SK-N-MC (cell line): Measurements from ENCODE around the gene ANKFN1.

Experiments
- EZH2 ChIP-seq: fragments of 200-600 bp; sonication (generic); IDR thresholded peaks from one replicate; pipeline ENCODE4 v1.6.1; 2017; ENCODE audit warnings: antibody characterized with exemption
- FOXP2 ChIP-seq: optimal IDR thresholded peaks from 2 replicates; pipeline ENCODE3; 2011; ENCODE audit warnings: mild to moderate bottlenecking, moderate library complexity; ENCODE audit not compliant: insufficient read depth; ENCODE audit errors: extremely low read length, control extremely low read depth
- POLR2AphosphoS5 ChIP-seq: IDR thresholded peaks from 2 replicates; pipeline ENCODE4 v1.6.1; 2012; ENCODE audit warnings: mild to moderate bottlenecking, low read depth, low read length, borderline replicate concordance

- TF ChIP-seq POLR2AphosphoS5: no peak
- no peak for TF ChIP-seq EZH2
- TF ChIP-seq FOXP2: no peak
Measured at GRCh38 chr17:56325313-56326000, 172.2 kb downstream of the ANKFN1 start.
